Activated naive CD4-positive, alpha-beta T cell treated with anti-CD3 and anti-CD28 coated beads for 36 hours (primary cell): ENCODE data around the gene ITGB5. TPM values are rescaled to one million over a fixed set of nuclear protein-coding genes. Genes with fewer than 3 reads are reported as not detected.

ENCODE experiments used
- CTCF ChIA-PET: fragments of 350-600 bp; sonication (Branson Sonifier 250); formaldehyde crosslinking; loops from one replicate; lab custom pipeline; 2021; ENCODE audit warnings: antibody characterized with exemption; lab: Charles Lee
- DNase-seq: peaks from one replicate; pipeline ENCODE4 v3.0.0-alpha.2; 2020
- H3K27ac Mint-ChIP-seq: one replicate; pipeline ENCODE4 v1.8.0; 2021; ENCODE audit warnings: mild to moderate bottlenecking, mixed read lengths
- H3K27me3 Mint-ChIP-seq: one replicate; pipeline ENCODE4 v1.8.0; 2021; ENCODE audit warnings: low read depth, mixed read lengths
- H3K36me3 Mint-ChIP-seq: one replicate; pipeline ENCODE4 v1.8.0; 2021; ENCODE audit warnings: low read depth, mixed read lengths
- H3K4me1 Mint-ChIP-seq: one replicate; pipeline ENCODE4 v1.8.0; 2021; ENCODE audit warnings: low read depth, mixed read lengths
- H3K4me3 Mint-ChIP-seq: one replicate; pipeline ENCODE4 v1.8.0; 2021; ENCODE audit warnings: mild to moderate bottlenecking, moderate library complexity, mixed read lengths
- H3K9me3 Mint-ChIP-seq: one replicate; pipeline ENCODE4 v1.8.0; 2021; ENCODE audit warnings: mixed read lengths
- intact Hi-C: fragments of 100-400 bp; cut with micrococcal nuclease; formaldehyde crosslinking; loops from one replicate; pipeline ENCODE4 v1.15.1; 2023
- total RNA-seq, 2 experiments: library from RNA; stranded (reverse); gene quantifications; one replicate each; pipeline ENCODE4 v1.2.3, GENCODE V29; 2021

The ITGB5 gene
- total RNA-seq, 2 experiments from 2014 or later = 0.31 to 0.59 TPM

GRCh38 chr3:124878561-124879336 lies 8.4 kb downstream of the ITGB5 start:
- no peak overlapping the region for H3K27ac Mint-ChIP-seq
- H3K27me3 Mint-ChIP-seq = peaks cover 13% of the 10 kb centered on the region
- no peaks in the 10 kb centered on the region for H3K9me3 Mint-ChIP-seq
- intact Hi-C loops = no loop called here
- DNase-seq = peak; percentile 64
- H3K4me3 Mint-ChIP-seq = no peak overlapping the region
- CTCF ChIA-PET = interaction anchor here (1.2 to 1.6 kb wide), 2 partner anchors 26 to 118 kb away, joined by 3 to 4 read pairs; no protein-coding TSS in a partner anchor
- H3K36me3 Mint-ChIP-seq = no peaks in the 10 kb centered on the region
- H3K4me1 Mint-ChIP-seq = peaks cover 12% of the 10 kb centered on the region

GRCh38 chr3:124877674-124878073 lies 9.5 kb downstream of the ITGB5 start:
- H3K9me3 Mint-ChIP-seq = no peaks in the 10 kb centered on the region
- H3K4me1 Mint-ChIP-seq = peaks cover 12% of the 10 kb centered on the region
- no peak for DNase-seq
- no peak overlapping the region for H3K27ac Mint-ChIP-seq
- H3K4me3 Mint-ChIP-seq = no peak overlapping the region
- intact Hi-C loops = no loop called here
- CTCF ChIA-PET = interaction anchor here (0.6 to 1.6 kb wide), 4 partner anchors 27 to 326 kb away, joined by 3 to 5 read pairs (median 3); no protein-coding TSS in a partner anchor
- H3K36me3 Mint-ChIP-seq = no peaks in the 10 kb centered on the region
- H3K27me3 Mint-ChIP-seq = peaks cover 8% of the 10 kb centered on the region

- peaks cover 8% of the 10 kb centered on the region for H3K27me3 Mint-ChIP-seq
- H3K4me1 Mint-ChIP-seq = peaks cover 12% of the 10 kb centered on the region
- intact Hi-C loops = no loop called here
- CTCF ChIA-PET = no interaction called here
- H3K9me3 Mint-ChIP-seq = no peaks in the 10 kb centered on the region
- H3K27ac Mint-ChIP-seq = no peak overlapping the region
- no peak overlapping the region for H3K4me3 Mint-ChIP-seq
- DNase-seq = no peak
- H3K36me3 Mint-ChIP-seq = no peaks in the 10 kb centered on the region
Measured at GRCh38 chr3:124876401-124876878, 10.7 kb downstream of the ITGB5 start.

DNA sequence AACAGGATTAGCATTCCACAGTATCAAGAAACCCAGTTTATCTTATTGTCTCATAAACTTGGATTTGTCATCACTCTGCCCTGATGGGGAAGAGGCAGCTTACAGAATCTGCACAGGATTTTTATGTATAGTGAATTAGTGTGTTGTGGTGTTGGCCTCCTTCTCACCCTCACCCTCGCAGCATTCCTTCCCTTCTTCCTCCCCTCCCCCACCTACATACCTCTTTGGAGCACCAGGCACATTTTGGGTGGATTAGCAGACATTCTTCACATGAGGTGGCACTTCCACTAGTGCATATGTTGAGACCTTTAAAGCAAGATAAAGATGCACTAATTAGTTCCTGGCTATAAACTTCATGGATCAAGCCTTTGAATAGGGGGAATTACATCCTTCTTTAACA lies 13.9 kb downstream of the ITGB5 start:
- Mint-ChIP-seq H3K27me3 (peaks cover 3% of the 10 kb centered on the region), H3K27ac (no peak overlapping the region), H3K36me3 (no peaks in the 10 kb centered on the region), H3K4me3 (no peak overlapping the region), H3K4me1 (no peaks in the 10 kb centered on the region), H3K9me3 (no peaks in the 10 kb centered on the region)
- no peak for DNase-seq
- intact Hi-C loops = no loop called here
- CTCF ChIA-PET = no interaction called here

DNA sequence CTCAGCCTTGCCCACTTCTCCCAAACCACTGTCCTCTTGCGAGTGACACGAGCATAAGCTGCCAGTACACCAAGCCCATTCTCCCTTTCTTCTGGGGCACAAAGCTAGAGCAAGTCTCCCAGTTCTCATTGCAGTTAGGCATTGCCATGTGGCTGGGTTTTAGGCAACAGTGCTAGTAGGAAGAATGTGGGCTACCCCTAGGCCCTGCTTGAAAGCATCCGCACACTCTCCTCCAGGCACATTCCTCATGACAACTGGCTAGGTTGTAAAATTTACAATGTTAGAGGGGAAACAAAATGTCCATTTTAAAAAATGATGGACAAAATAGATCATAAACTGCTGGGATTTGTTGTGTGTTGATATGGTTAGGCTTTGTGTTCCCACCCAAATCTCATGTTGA lies 19.7 kb downstream of the ITGB5 start:
- intact Hi-C loops = no loop called here
- Mint-ChIP-seq H3K4me1 (no peaks in the 10 kb centered on the region), H3K27me3 (no peaks in the 10 kb centered on the region), H3K36me3 (no peaks in the 10 kb centered on the region), H3K4me3 (no peak overlapping the region), H3K9me3 (no peaks in the 10 kb centered on the region), H3K27ac (no peak overlapping the region)
- CTCF ChIA-PET = no interaction called here
- no peak for DNase-seq

- intact Hi-C loops = no loop called here
Measured at GRCh38 chr3:124862006-124862405, 25.2 kb downstream of the ITGB5 start.

GRCh38 chr3:124861041-124861440 lies 26.1 kb downstream of the ITGB5 start:
- Mint-ChIP-seq H3K36me3 (no peaks in the 10 kb centered on the region), H3K27me3 (no peaks in the 10 kb centered on the region), H3K4me3 (no peak overlapping the region), H3K9me3 (no peaks in the 10 kb centered on the region), H3K27ac (no peak overlapping the region), H3K4me1 (no peaks in the 10 kb centered on the region)
- CTCF ChIA-PET = no interaction called here
- intact Hi-C loops = no loop called here
- no peak for DNase-seq

More at GRCh38 chr3:124862006-124862405, 25.2 kb downstream of the ITGB5 start:
- Mint-ChIP-seq H3K27me3 (no peaks in the 10 kb centered on the region), H3K4me3 (no peak overlapping the region), H3K36me3 (no peaks in the 10 kb centered on the region), H3K4me1 (no peaks in the 10 kb centered on the region), H3K9me3 (no peaks in the 10 kb centered on the region), H3K27ac (no peak overlapping the region)
- CTCF ChIA-PET = interaction anchor here (0.7 to 2.0 kb wide), 2 partner anchors 39 to 50 kb away, joined by 3 to 9 read pairs; no protein-coding TSS in a partner anchor
- DNase-seq = no peak

GRCh38 chr3:124860599-124860998 lies 26.6 kb downstream of the ITGB5 start:
- DNase-seq = no peak
- CTCF ChIA-PET = interaction anchor here (0.7 kb wide), 1 partner anchor 151 kb away, joined by 4 read pairs; no protein-coding TSS in a partner anchor
- no peaks in the 10 kb centered on the region for H3K36me3 Mint-ChIP-seq
- no peak overlapping the region for H3K4me3 Mint-ChIP-seq
- H3K27me3 Mint-ChIP-seq = no peaks in the 10 kb centered on the region
- no peak overlapping the region for H3K27ac Mint-ChIP-seq
- H3K9me3 Mint-ChIP-seq = no peaks in the 10 kb centered on the region
- no peaks in the 10 kb centered on the region for H3K4me1 Mint-ChIP-seq
- intact Hi-C loops = no loop called here

DNA sequence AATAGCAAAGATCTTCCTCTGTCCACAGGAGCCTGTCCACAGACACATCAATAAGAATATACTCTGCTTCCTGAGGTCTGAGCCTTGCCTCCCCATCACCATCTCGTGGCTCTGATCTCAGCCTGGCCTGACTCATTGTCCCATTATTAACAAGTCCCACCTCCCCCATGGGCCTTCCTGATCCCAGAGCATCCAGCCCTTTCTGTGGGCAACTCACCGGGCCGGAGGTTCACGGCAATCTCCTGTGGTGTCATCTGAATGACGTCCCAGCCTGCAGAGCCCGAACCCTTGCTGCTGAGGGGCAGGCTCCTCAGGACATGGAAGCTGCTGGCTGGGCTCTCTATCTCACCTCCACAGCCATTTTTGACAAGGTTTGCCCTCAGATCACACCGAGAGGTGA lies 28.1 kb downstream of the ITGB5 start:
- Mint-ChIP-seq H3K4me1 (no peaks in the 10 kb centered on the region), H3K27me3 (no peaks in the 10 kb centered on the region), H3K36me3 (no peaks in the 10 kb centered on the region), H3K9me3 (no peaks in the 10 kb centered on the region), H3K4me3 (no peak overlapping the region), H3K27ac (no peak overlapping the region)
- intact Hi-C loops = no loop called here
- CTCF ChIA-PET = no interaction called here
- DNase-seq = no peak

DNA sequence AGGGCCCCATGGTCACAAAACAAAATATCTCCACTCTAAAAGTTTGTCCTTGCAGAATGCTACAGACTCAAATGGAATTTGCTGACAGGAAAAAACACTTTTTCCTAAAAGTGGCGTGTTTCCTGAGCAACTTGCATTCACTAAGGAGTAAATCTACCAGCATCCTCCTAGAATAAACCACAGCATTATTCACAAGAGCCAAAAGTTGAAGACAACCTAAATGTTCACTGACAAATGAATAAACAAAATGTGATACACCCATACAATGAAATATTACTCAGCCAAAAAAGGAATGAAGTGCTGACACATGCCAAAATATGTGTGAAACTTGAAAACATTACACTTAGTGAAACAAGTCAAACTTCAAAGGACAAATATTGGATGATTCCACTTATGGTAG lies 28.9 kb downstream of the ITGB5 start:
- DNase-seq = no peak
- Mint-ChIP-seq H3K4me3 (no peak overlapping the region), H3K27ac (no peak overlapping the region), H3K9me3 (no peaks in the 10 kb centered on the region), H3K4me1 (no peaks in the 10 kb centered on the region), H3K36me3 (no peaks in the 10 kb centered on the region), H3K27me3 (no peaks in the 10 kb centered on the region)
- CTCF ChIA-PET = interaction anchor here (0.6 kb wide), 1 partner anchor 303 kb away, joined by 3 read pairs; no protein-coding TSS in a partner anchor
- intact Hi-C loops = no loop called here

DNA sequence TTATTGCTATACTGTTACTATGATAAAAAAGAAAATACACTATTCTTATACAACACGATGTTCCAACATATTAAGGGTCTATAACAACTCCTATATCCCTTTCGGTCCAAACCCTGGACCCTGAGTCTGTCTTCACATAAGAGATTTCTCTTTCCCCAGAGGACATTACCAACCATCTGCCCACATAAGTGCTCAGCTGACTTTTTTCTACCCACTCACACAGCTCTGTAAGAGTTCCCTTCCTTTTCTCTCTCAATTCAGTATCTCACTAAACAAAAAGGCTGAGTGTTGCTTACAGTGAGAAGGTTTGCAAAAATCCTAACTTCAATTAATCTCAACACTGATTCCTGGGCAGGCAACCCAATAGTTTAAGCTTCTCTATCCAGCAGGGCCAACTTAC lies 30.5 kb downstream of the ITGB5 start:
- H3K9me3 Mint-ChIP-seq = no peaks in the 10 kb centered on the region
- no peak overlapping the region for H3K27ac Mint-ChIP-seq
- H3K4me3 Mint-ChIP-seq = no peak overlapping the region
- no peaks in the 10 kb centered on the region for H3K4me1 Mint-ChIP-seq
- intact Hi-C loops = no loop called here
- no peaks in the 10 kb centered on the region for H3K36me3 Mint-ChIP-seq
- no peak for DNase-seq
- CTCF ChIA-PET = interaction anchor here (0.6 kb wide), 1 partner anchor 1000 kb away, joined by 3 read pairs; no protein-coding TSS in a partner anchor
- no peaks in the 10 kb centered on the region for H3K27me3 Mint-ChIP-seq

- Mint-ChIP-seq H3K36me3 (no peaks in the 10 kb centered on the region), H3K9me3 (no peaks in the 10 kb centered on the region), H3K27ac (no peak overlapping the region), H3K27me3 (no peaks in the 10 kb centered on the region), H3K4me1 (no peaks in the 10 kb centered on the region), H3K4me3 (no peak overlapping the region)
- DNase-seq = no peak
- intact Hi-C loops = no loop called here
- CTCF ChIA-PET = interaction anchor here (0.6 kb wide), 1 partner anchor 77 kb away, joined by 4 read pairs; no protein-coding TSS in a partner anchor
Measured at GRCh38 chr3:124854009-124854408, 33.2 kb downstream of the ITGB5 start.

DNA sequence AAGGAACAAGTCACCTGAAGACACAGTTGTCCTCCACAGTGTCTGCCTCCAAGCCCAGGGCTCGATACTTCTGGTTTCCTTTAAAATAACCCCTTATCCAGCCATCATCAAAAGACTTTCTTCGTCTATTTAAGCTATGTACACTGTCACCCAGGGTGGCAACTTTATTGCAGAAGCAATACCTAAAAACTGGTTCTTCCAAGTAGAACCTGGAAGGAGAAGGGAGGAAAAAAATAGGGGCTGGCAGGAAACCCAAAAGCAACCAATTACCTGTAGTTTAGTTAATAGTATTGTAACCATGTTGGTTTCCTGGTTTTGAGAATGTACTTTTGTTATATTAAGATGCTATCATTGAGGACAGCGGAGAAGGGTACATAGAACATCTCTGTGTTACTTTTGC lies 33.7 kb downstream of the ITGB5 start:
- Mint-ChIP-seq H3K36me3 (no peaks in the 10 kb centered on the region), H3K27me3 (no peaks in the 10 kb centered on the region), H3K27ac (no peak overlapping the region), H3K4me1 (no peaks in the 10 kb centered on the region), H3K9me3 (no peaks in the 10 kb centered on the region), H3K4me3 (no peak overlapping the region)
- CTCF ChIA-PET = interaction anchor here (0.6 kb wide), 1 partner anchor 78 kb away, joined by 4 read pairs; no protein-coding TSS in a partner anchor
- intact Hi-C loops = no loop called here
- DNase-seq = no peak
